Measurements from ENCODE around the gene LAMC1. TPM values are rescaled to one million over a fixed set of nuclear protein-coding genes. Genes with fewer than 3 reads are reported as not detected.

Gene LAMC1
- total RNA-seq, 4 donors from 2014 or later: 288 to 318 (median 304) TPM

- Histone ChIP-seq H3K4me1 (no peaks in the 10 kb centered on the region), H3K27me3 (no peaks in the 10 kb centered on the region), H3K4me3 (no peak overlapping the region), H3K36me3 (no peaks in the 10 kb centered on the region), H3K27ac (no peak overlapping the region), H3K9me3 (no peaks in the 10 kb centered on the region)
- WGBS, 2 donors: 45 to 51% methylated on average over 2 of the region's 2 CpGs
- TF ChIP-seq EP300 (IDR thresholded peaks at IDR 0.05) (no peak), CTCF (IDR thresholded peaks at IDR 0.05) (no peak), POLR2A (IDR thresholded peaks at IDR 0.05) (no peak)
- DNase-seq (ENCODE audit: low spot score in 2 of 2): no peak
These were observed 132.7 kb downstream of the LAMC1 start for GRCh38 chr1:183155939-183156338.

- WGBS, 2 donors: 87 to 90% methylated on average over 9 of the region's 9 CpGs
- no peak overlapping the region for H3K4me3 ChIP-seq
- no peak for TF ChIP-seq CTCF (IDR thresholded peaks at IDR 0.05)
- TF ChIP-seq EP300 (IDR thresholded peaks at IDR 0.05): no peak
- TF ChIP-seq POLR2A (IDR thresholded peaks at IDR 0.05): no peak
- DNase-seq (ENCODE audit: low spot score in 2 of 2): no peak
- no peaks in the 10 kb centered on the region for H3K36me3 ChIP-seq
- no peaks in the 10 kb centered on the region for H3K9me3 ChIP-seq
- no peaks in the 10 kb centered on the region for H3K4me1 ChIP-seq
- no peak overlapping the region for H3K27ac ChIP-seq
- no peaks in the 10 kb centered on the region for H3K27me3 ChIP-seq
These were observed 136.7 kb downstream of the LAMC1 start for GRCh38 chr1:183159960-183160359.

GRCh38 chr1:183161391-183161790 lies 138.2 kb downstream of the LAMC1 start:
- WGBS, 2 donors: 75 to 85% methylated on average over 3 of the region's 3 CpGs
- Histone ChIP-seq H3K4me1 (no peaks in the 10 kb centered on the region), H3K4me3 (no peak overlapping the region), H3K9me3 (no peaks in the 10 kb centered on the region), H3K27ac (no peak overlapping the region), H3K36me3 (no peaks in the 10 kb centered on the region), H3K27me3 (no peaks in the 10 kb centered on the region)
- no peak for DNase-seq (ENCODE audit: low spot score in 2 of 2)
- TF ChIP-seq EP300 (IDR thresholded peaks at IDR 0.05): no peak
- no peak for TF ChIP-seq POLR2A (IDR thresholded peaks at IDR 0.05)
- TF ChIP-seq CTCF (IDR thresholded peaks at IDR 0.05): no peak

- H3K27ac ChIP-seq: no peak overlapping the region
- 92 to 94% methylated on average over 3 of the region's 3 CpGs for WGBS, 2 donors
- no peaks in the 10 kb centered on the region for H3K9me3 ChIP-seq
- H3K27me3 ChIP-seq: no peaks in the 10 kb centered on the region
- H3K36me3 ChIP-seq: no peaks in the 10 kb centered on the region
- H3K4me3 ChIP-seq: no peak overlapping the region
- no peak for DNase-seq (ENCODE audit: low spot score in 2 of 2)
- no peak for TF ChIP-seq CTCF (IDR thresholded peaks at IDR 0.05)
- no peak for TF ChIP-seq EP300 (IDR thresholded peaks at IDR 0.05)
- no peak for TF ChIP-seq POLR2A (IDR thresholded peaks at IDR 0.05)
- no peaks in the 10 kb centered on the region for H3K4me1 ChIP-seq
These were observed 140.1 kb downstream of the LAMC1 start for GRCh38 chr1:183163316-183163715.

GRCh38 chr1:183164340-183164739 lies 141.1 kb downstream of the LAMC1 start:
- 69 to 73% methylated on average over 1 of the region's 1 CpG for WGBS, 2 donors
- DNase-seq (ENCODE audit: low spot score in 2 of 2): no peak

More at GRCh38 chr1:183164340-183164739, 141.1 kb downstream of the LAMC1 start:
- H3K9me3 ChIP-seq: no peaks in the 10 kb centered on the region
- no peak overlapping the region for H3K27ac ChIP-seq
- no peaks in the 10 kb centered on the region for H3K4me1 ChIP-seq
- no peak overlapping the region for H3K4me3 ChIP-seq
- no peaks in the 10 kb centered on the region for H3K36me3 ChIP-seq
- TF ChIP-seq POLR2A (IDR thresholded peaks at IDR 0.05): no peak
- TF ChIP-seq EP300 (IDR thresholded peaks at IDR 0.05): no peak
- no peak for TF ChIP-seq CTCF (IDR thresholded peaks at IDR 0.05)
- no peaks in the 10 kb centered on the region for H3K27me3 ChIP-seq

All from tibial nerve (tissue), 4 donors.